ENCODE results near the gene FHOD3. TPM values are rescaled to one million over a fixed set of nuclear protein-coding genes. Genes with fewer than 3 reads are reported as not detected.

The FHOD3 gene
- total RNA-seq, 1 donor, result 13.0 TPM

GRCh38 chr18:36752929-36753865, 455.7 kb downstream of the FHOD3 start:
- Histone ChIP-seq H3K4me3 (ENCODE audit: insufficient read depth, low read length) (no peak overlapping the region), H2AFZ (ENCODE audit: low read length) (peak overlapping the region; percentile 20), H3K79me2 (ENCODE audit: insufficient read depth, low read length) (no peaks in the 10 kb centered on the region), H3K27ac (ENCODE audit: low read depth, low read length) (no peak overlapping the region), H3K36me3 (ENCODE audit: insufficient read depth, low read length) (no peaks in the 10 kb centered on the region), H4K20me1 (ENCODE audit: insufficient read depth, low read length) (no peaks in the 10 kb centered on the region), H3K4me2 (ENCODE audit: insufficient read depth, low read length) (no peak overlapping the region), H3K4me1 (ENCODE audit: insufficient read depth, low read length) (peaks cover 31% of the 10 kb centered on the region), H3K27me3 (ENCODE audit: insufficient read depth, low read length) (no peaks in the 10 kb centered on the region), H3K9me3 (ENCODE audit: low read depth, low read length) (no peaks in the 10 kb centered on the region)
- TF ChIP-seq CTCF (IDR thresholded peaks at IDR 0.05; ENCODE audit: extremely low read depth, low read depth, low read length), result no peak
- DNase-seq (ENCODE audit: insufficient read length, low spot score, missing footprints), result no peak

- Histone ChIP-seq H3K79me2 (ENCODE audit: insufficient read depth, low read length) (no peaks in the 10 kb centered on the region), H3K4me1 (ENCODE audit: insufficient read depth, low read length) (peaks cover 35% of the 10 kb centered on the region), H3K27me3 (ENCODE audit: insufficient read depth, low read length) (no peaks in the 10 kb centered on the region), H3K9me3 (ENCODE audit: low read depth, low read length) (no peaks in the 10 kb centered on the region), H3K27ac (ENCODE audit: low read depth, low read length) (peak overlapping the region; percentile 47), H3K36me3 (ENCODE audit: insufficient read depth, low read length) (no peaks in the 10 kb centered on the region), H3K4me2 (ENCODE audit: insufficient read depth, low read length) (peak overlapping the region; percentile 21), H4K20me1 (ENCODE audit: insufficient read depth, low read length) (no peaks in the 10 kb centered on the region), H3K4me3 (ENCODE audit: insufficient read depth, low read length) (no peak overlapping the region), H2AFZ (ENCODE audit: low read length) (no peak overlapping the region)
- DNase-seq (ENCODE audit: insufficient read length, low spot score, missing footprints), result no peak
- no peak for TF ChIP-seq CTCF (IDR thresholded peaks at IDR 0.05; ENCODE audit: extremely low read depth, low read depth, low read length)
Observed at GRCh38 chr18:36756242-36756641, 458.7 kb downstream of the FHOD3 start.

GRCh38 chr18:36757081-36757480, 459.6 kb downstream of the FHOD3 start:
- H3K27me3 ChIP-seq (ENCODE audit: insufficient read depth, low read length), result no peaks in the 10 kb centered on the region
- no peak overlapping the region for H3K4me3 ChIP-seq (ENCODE audit: insufficient read depth, low read length)
- H3K4me2 ChIP-seq (ENCODE audit: insufficient read depth, low read length), result no peak overlapping the region
- H3K9me3 ChIP-seq (ENCODE audit: low read depth, low read length), result no peaks in the 10 kb centered on the region
- H3K4me1 ChIP-seq (ENCODE audit: insufficient read depth, low read length), result peaks cover 35% of the 10 kb centered on the region
- H3K27ac ChIP-seq (ENCODE audit: low read depth, low read length), result peak overlapping the region; percentile 47
- no peaks in the 10 kb centered on the region for H4K20me1 ChIP-seq (ENCODE audit: insufficient read depth, low read length)
- no peaks in the 10 kb centered on the region for H3K36me3 ChIP-seq (ENCODE audit: insufficient read depth, low read length)
- TF ChIP-seq CTCF (IDR thresholded peaks at IDR 0.05; ENCODE audit: extremely low read depth, low read depth, low read length), result peak; percentile 79
- H3K79me2 ChIP-seq (ENCODE audit: insufficient read depth, low read length), result no peaks in the 10 kb centered on the region
- H2AFZ ChIP-seq (ENCODE audit: low read length), result no peak overlapping the region
- peak; percentile 94 for DNase-seq (ENCODE audit: insufficient read length, low spot score, missing footprints)

- Histone ChIP-seq H3K27ac (ENCODE audit: low read depth, low read length) (no peak overlapping the region), H2AFZ (ENCODE audit: low read length) (no peak overlapping the region), H3K79me2 (ENCODE audit: insufficient read depth, low read length) (no peaks in the 10 kb centered on the region), H3K27me3 (ENCODE audit: insufficient read depth, low read length) (no peaks in the 10 kb centered on the region), H3K4me3 (ENCODE audit: insufficient read depth, low read length) (no peak overlapping the region), H3K4me1 (ENCODE audit: insufficient read depth, low read length) (peaks cover 35% of the 10 kb centered on the region), H3K9me3 (ENCODE audit: low read depth, low read length) (no peaks in the 10 kb centered on the region), H3K36me3 (ENCODE audit: insufficient read depth, low read length) (no peaks in the 10 kb centered on the region), H4K20me1 (ENCODE audit: insufficient read depth, low read length) (no peaks in the 10 kb centered on the region), H3K4me2 (ENCODE audit: insufficient read depth, low read length) (no peak overlapping the region)
- no peak for DNase-seq (ENCODE audit: insufficient read length, low spot score, missing footprints)
- no peak for TF ChIP-seq CTCF (IDR thresholded peaks at IDR 0.05; ENCODE audit: extremely low read depth, low read depth, low read length)
Observed at GRCh38 chr18:36757991-36758390, 460.5 kb downstream of the FHOD3 start.
